Body of pancreas (tissue), 4 donors: ENCODE results near the gene CNR1. TPM values are rescaled to one million over a fixed set of nuclear protein-coding genes. Genes with fewer than 3 reads are reported as not detected.

Experiments used
- ATAC-seq: fragments of 150-250 bp; one replicate; pipeline ENCODE4 v1.9.1; 2016
- DNase-seq, 4 donors: peaks; one replicate each; pipeline ENCODE4 v3.0.0-alpha.2; 2019
- H3K27ac ChIP-seq, 4 donors: fragments of 200-600 bp; sonication (generic); 1 replicate in 3 of 4; 2 replicates in 1 of 4; pipeline versions ENCODE4 v1.5.1 to v1.6.1; 2016 to 2019; ENCODE audit warnings: mild to moderate bottlenecking in 1 of 4, mixed read lengths in 1 of 4, moderate library complexity in 1 of 4
- H3K27me3 ChIP-seq, 2 donors: fragments of 200-600 bp; sonication (generic); one replicate each; pipeline ENCODE4 v1.6.0; 2016; ENCODE audit warnings: mild to moderate bottlenecking in 1 of 2
- H3K36me3 ChIP-seq, 2 donors: fragments of 200-600 bp; sonication (generic); replicated peaks in 1 of 2; 2 replicates each; pipeline ENCODE4 v1.5.1; 2016; ENCODE audit warnings: low read depth in 2 of 2; ENCODE audit not compliant: insufficient read depth in 1 of 2
- H3K4me1 ChIP-seq: fragments of 200-600 bp; sonication (generic); one replicate; pipeline ENCODE4 v1.6.0; 2016
- H3K4me3 ChIP-seq, 2 donors: fragments of 200-600 bp; sonication (generic); 1 replicate in 1 of 2; 2 replicates in 1 of 2; pipeline ENCODE4 v1.5.1; 2016 to 2019
- H3K9me3 ChIP-seq, 3 donors: fragments of 200-600 bp; sonication (generic); 1 replicate in 2 of 3; 2 replicates in 1 of 3; pipeline ENCODE4 v1.5.1; 2016
- POLR2A ChIP-seq, 3 donors: fragments of 450-650 bp; IDR thresholded peaks; one replicate each; pipeline ENCODE4 v1.6.1; 2016; ENCODE audit warnings: antibody characterized with exemption in 3 of 3, mild to moderate bottlenecking in 2 of 3
- WGBS, 2 donors: methylation state at CpG; one replicate each; pipeline ENCODE4 v1.1.5; 2017; 5-methylcytosine and 5-hydroxymethylcytosine counted together
- intact Hi-C: fragments of 100-400 bp; cut with DNase I; formaldehyde crosslinking; loops from one replicate; pipeline ENCODE4 v1.15.1; 2023
- total RNA-seq, 2 donors: library from RNA; depleted of rRNA; stranded (reverse); fragments of >200 nt; gene quantifications; one replicate each; pipeline ENCODE4 v1.1.0, GENCODE V29; 2016
- TF ChIP-seq, protein P1 (sequence below), 7 experiments: fragments of 450-650 bp in 4 of 7; fragments of 200-600 bp in 3 of 7; sonication (generic) in 3 of 7; IDR thresholded peaks; one replicate each; pipeline ENCODE4 v1.5.1; 2016 to 2019; ENCODE audit warnings: antibody characterized with exemption in 7 of 7

CNR1 gene
- total RNA-seq, 2 donors from 2014 or later = 2.6 to 6.6 TPM

DNA sequence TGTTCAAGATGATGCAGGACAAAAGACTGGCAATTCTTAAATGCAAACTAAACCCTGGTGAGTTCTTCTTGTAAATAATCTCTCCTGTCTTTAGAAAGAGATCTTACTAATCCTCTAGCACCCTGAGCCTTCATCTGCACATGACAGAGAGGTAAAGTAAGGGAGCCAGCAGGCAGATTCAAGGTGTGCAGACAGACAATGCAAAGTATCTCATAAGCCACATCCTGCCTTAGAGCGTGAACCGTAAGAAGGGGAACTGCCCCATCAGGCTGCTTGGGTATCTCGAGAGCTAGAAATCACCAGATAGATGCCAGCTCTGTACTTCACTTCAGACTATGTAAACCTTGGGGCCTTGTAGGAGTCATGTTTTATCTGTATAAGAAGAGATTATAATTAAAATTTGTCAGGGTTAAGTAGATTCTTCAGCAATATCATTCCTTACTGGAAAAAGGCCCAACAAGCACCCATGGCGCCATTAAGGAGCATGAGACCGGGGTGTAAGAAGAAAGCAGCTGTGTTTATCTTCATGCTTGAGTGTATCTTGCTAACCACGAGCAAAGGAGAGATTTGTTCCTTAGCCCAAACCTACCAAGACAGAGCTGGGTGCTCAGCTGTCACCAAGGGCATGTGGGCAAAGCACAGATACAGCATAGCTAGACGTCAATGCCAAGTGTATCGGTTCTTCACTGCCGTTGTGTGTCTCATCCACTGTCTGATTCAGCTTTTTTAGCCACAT is 24.4 kb downstream of the CNR1 start:
- Histone ChIP-seq H3K4me1 (no peaks in the 10 kb centered on the region), H3K9me3 (no peaks in the 10 kb centered on the region), H3K36me3 (no peaks in the 10 kb centered on the region), H3K27me3 (no peaks in the 10 kb centered on the region), H3K27ac (no peak overlapping the region), H3K4me3 (no peak overlapping the region)
- TF ChIP-seq POLR2A (IDR thresholded peaks at IDR 0.05) = no peak
- TF ChIP-seq, protein P1, sequence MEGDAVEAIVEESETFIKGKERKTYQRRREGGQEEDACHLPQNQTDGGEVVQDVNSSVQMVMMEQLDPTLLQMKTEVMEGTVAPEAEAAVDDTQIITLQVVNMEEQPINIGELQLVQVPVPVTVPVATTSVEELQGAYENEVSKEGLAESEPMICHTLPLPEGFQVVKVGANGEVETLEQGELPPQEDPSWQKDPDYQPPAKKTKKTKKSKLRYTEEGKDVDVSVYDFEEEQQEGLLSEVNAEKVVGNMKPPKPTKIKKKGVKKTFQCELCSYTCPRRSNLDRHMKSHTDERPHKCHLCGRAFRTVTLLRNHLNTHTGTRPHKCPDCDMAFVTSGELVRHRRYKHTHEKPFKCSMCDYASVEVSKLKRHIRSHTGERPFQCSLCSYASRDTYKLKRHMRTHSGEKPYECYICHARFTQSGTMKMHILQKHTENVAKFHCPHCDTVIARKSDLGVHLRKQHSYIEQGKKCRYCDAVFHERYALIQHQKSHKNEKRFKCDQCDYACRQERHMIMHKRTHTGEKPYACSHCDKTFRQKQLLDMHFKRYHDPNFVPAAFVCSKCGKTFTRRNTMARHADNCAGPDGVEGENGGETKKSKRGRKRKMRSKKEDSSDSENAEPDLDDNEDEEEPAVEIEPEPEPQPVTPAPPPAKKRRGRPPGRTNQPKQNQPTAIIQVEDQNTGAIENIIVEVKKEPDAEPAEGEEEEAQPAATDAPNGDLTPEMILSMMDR (IDR thresholded peaks at IDR 0.05) = no peak
- no peak for DNase-seq
- WGBS, 2 donors = 74 to 78% methylated on average over 9 of the region's 9 CpGs
- no peak for ATAC-seq
- intact Hi-C loops = no loop called here

DNA sequence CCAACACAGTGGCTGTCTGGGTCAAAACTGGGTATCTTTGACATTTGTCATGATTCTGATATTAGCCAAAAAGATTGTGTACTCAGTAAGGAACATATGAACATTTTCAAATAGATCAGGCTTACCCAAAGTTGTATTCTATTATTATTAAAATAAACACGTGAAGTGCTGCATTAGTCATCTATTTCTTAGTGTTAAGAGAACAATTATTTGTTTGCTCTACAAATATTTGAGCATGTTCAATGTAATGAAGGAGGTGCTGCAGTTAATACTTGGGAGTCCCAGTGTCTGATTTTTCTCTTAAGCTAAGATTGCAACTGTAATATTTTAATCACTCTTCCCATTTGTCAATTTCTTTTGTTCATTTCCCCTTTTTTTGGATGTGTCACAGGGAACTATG is 28.2 kb downstream of the CNR1 start:
- DNase-seq (no peak), ATAC-seq (no peak)
- intact Hi-C loops = no loop called here
- TF ChIP-seq POLR2A (IDR thresholded peaks at IDR 0.05) = no peak
- TF ChIP-seq, protein P1 (IDR thresholded peaks at IDR 0.05) = no peak
- H3K27me3 ChIP-seq = no peaks in the 10 kb centered on the region
- WGBS, 2 donors = 7 to 15% methylated on average over 1 of the region's 1 CpG
- H3K27ac ChIP-seq = no peak overlapping the region
- H3K36me3 ChIP-seq = no peaks in the 10 kb centered on the region
- H3K4me3 ChIP-seq = no peak overlapping the region
- H3K9me3 ChIP-seq = no peaks in the 10 kb centered on the region
- no peaks in the 10 kb centered on the region for H3K4me1 ChIP-seq

- H3K4me1 ChIP-seq = no peaks in the 10 kb centered on the region
- no peak overlapping the region for H3K4me3 ChIP-seq
- DNase-seq = no peak
- intact Hi-C loops = no loop called here
- H3K36me3 ChIP-seq = no peaks in the 10 kb centered on the region
- no peak overlapping the region for H3K27ac ChIP-seq
- H3K9me3 ChIP-seq = no peaks in the 10 kb centered on the region
- no peak for TF ChIP-seq POLR2A (IDR thresholded peaks at IDR 0.05)
- TF ChIP-seq, protein P1 (IDR thresholded peaks at IDR 0.05) = no peak
- no peaks in the 10 kb centered on the region for H3K27me3 ChIP-seq
- 44 to 45% methylated on average over 5 of the region's 5 CpGs for WGBS, 2 donors
- no peak for ATAC-seq
Observed at GRCh38 chr6:88135578-88136114, 30.5 kb downstream of the CNR1 start.

DNA sequence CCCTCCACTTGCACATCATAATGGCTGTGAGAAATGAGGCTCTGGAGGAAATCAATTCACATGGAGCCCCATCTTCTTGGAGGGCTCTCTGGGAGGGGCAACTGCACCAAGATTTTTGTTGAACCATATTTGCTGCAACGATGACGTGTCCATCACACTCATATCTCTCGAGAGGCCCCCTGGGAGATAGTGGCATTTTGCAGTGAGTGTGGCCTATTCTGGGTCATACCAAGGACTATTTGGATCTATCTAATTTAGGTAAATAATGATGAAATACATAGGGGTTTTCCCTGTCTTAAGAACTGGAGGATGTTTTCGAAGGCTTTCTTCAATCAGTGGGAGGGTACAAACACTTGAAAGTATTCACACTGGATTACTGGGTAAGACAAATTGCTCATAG is 31.6 kb downstream of the CNR1 start:
- DNase-seq (no peak), ATAC-seq (no peak)
- H3K36me3 ChIP-seq = no peaks in the 10 kb centered on the region
- intact Hi-C loops = no loop called here
- WGBS, 2 donors = 65 to 73% methylated on average over 4 of the region's 4 CpGs
- no peaks in the 10 kb centered on the region for H3K9me3 ChIP-seq
- no peaks in the 10 kb centered on the region for H3K4me1 ChIP-seq
- no peak for TF ChIP-seq POLR2A (IDR thresholded peaks at IDR 0.05)
- TF ChIP-seq, protein P1 (IDR thresholded peaks at IDR 0.05) = no peak
- H3K27me3 ChIP-seq = no peaks in the 10 kb centered on the region
- no peak overlapping the region for H3K27ac ChIP-seq
- H3K4me3 ChIP-seq = no peak overlapping the region

- Histone ChIP-seq H3K9me3 (no peaks in the 10 kb centered on the region), H3K27me3 (no peaks in the 10 kb centered on the region), H3K27ac (no peak overlapping the region), H3K36me3 (no peaks in the 10 kb centered on the region), H3K4me3 (no peak overlapping the region), H3K4me1 (no peaks in the 10 kb centered on the region)
- intact Hi-C loops = no loop called here
- DNase-seq (no peak), ATAC-seq (no peak)
- 20 to 34% methylated on average over 1 of the region's 1 CpG for WGBS, 2 donors
- TF ChIP-seq, protein P1 (IDR thresholded peaks at IDR 0.05) = no peak
- TF ChIP-seq POLR2A (IDR thresholded peaks at IDR 0.05) = no peak
Observed at GRCh38 chr6:88133718-88134117, 32.4 kb downstream of the CNR1 start.
